Frontal cortex (tissue), 4 donors: ENCODE data around the gene ELOVL7. TPM values are rescaled to one million over a fixed set of nuclear protein-coding genes. Genes with fewer than 3 reads are reported as not detected.
"Not testable (repeated sequence)": the region's sequence is repeated elsewhere in the genome, so short reads cannot be mapped to it uniquely, and the experiment has no call there.

Source experiments
- DNase-seq, 2 donors: peaks; one replicate each; pipeline ENCODE4 v3.0.0; 2012; ENCODE audit warnings: low spot score in 2 of 2
- FAIRE-seq: peaks from 2 replicates; lab custom pipeline; 2012; peaks lifted over from hg19 to GRCh38; lab: Jason Lieb, UNC
- total RNA-seq: library from RNA; depleted of rRNA; stranded (reverse); fragments of >200 nt; gene quantifications from one replicate; pipeline ENCODE4 v1.2.3, GENCODE V29; 2014
- donor health status: control.
- donor health status: control.
- donor health status: control.

Gene ELOVL7
- total RNA-seq, 1 donor from 2014 or later, result 4.1 TPM

GRCh38 chr5:60833520-60833919 is 10.5 kb downstream of the ELOVL7 start:
- DNase-seq (no peak), FAIRE-seq (no peak)

- DNase-seq (no peak), FAIRE-seq (no peak)
These were observed 13.4 kb downstream of the ELOVL7 start for GRCh38 chr5:60830581-60831127.

- FAIRE-seq, result no peak
- DNase-seq, result no peak
These were observed 14.4 kb downstream of the ELOVL7 start for GRCh38 chr5:60829490-60830266.

GRCh38 chr5:60827201-60827600 is 16.9 kb downstream of the ELOVL7 start:
- DNase-seq (no peak), FAIRE-seq (no peak)

GRCh38 chr5:60826653-60827052 is 17.4 kb downstream of the ELOVL7 start:
- FAIRE-seq (no peak), DNase-seq (no peak)

GRCh38 chr5:60823574-60823973 is 20.5 kb downstream of the ELOVL7 start:
- FAIRE-seq, result no peak

GRCh38 chr5:60822285-60822556 is 21.8 kb downstream of the ELOVL7 start:
- FAIRE-seq, result no peak
- DNase-seq, result no peak

More at GRCh38 chr5:60823574-60823973, 20.5 kb downstream of the ELOVL7 start:
- no peak for DNase-seq

GRCh38 chr5:60821488-60822284 is 22.4 kb downstream of the ELOVL7 start:
- DNase-seq, result no peak
- FAIRE-seq, result no peak

- no peak for FAIRE-seq
- DNase-seq, result no peak
These were observed 23.2 kb downstream of the ELOVL7 start for GRCh38 chr5:60820593-60821487.

- DNase-seq, FAIRE-seq: not testable (repeated sequence)
These were observed 27.9 kb downstream of the ELOVL7 start for GRCh38 chr5:60816138-60816537.

GRCh38 chr5:60814498-60814897 is 29.6 kb downstream of the ELOVL7 start:
- no peak for DNase-seq
- no peak for FAIRE-seq

GRCh38 chr5:60812426-60812825 is 31.6 kb downstream of the ELOVL7 start:
- FAIRE-seq, result no peak
- DNase-seq, result no peak

- DNase-seq, result no peak
- no peak for FAIRE-seq
These were observed 33.0 kb downstream of the ELOVL7 start for GRCh38 chr5:60811105-60811504.

- FAIRE-seq, result no peak
- no peak for DNase-seq
These were observed 33.5 kb downstream of the ELOVL7 start for GRCh38 chr5:60810438-60811085.

GRCh38 chr5:60809891-60810425 is 34.1 kb downstream of the ELOVL7 start:
- FAIRE-seq (no peak), DNase-seq (no peak)

GRCh38 chr5:60806591-60807243 is 37.4 kb downstream of the ELOVL7 start:
- DNase-seq, result no peak
- FAIRE-seq, result no peak

GRCh38 chr5:60805463-60805862 is 38.6 kb downstream of the ELOVL7 start:
- FAIRE-seq, result no peak
- no peak for DNase-seq

- FAIRE-seq, result no peak
- no peak for DNase-seq
These were observed 40.4 kb downstream of the ELOVL7 start for GRCh38 chr5:60803712-60804111.

- no peak for DNase-seq
- FAIRE-seq, result no peak
These were observed 41.1 kb downstream of the ELOVL7 start for GRCh38 chr5:60802986-60803385.
